ENCODE measurements around the gene IL24. TPM values are rescaled to one million over a fixed set of nuclear protein-coding genes. Genes with fewer than 3 reads are reported as not detected.

Gene IL24
- total RNA-seq, 1 donor from 2014 or later = not detected

DNA sequence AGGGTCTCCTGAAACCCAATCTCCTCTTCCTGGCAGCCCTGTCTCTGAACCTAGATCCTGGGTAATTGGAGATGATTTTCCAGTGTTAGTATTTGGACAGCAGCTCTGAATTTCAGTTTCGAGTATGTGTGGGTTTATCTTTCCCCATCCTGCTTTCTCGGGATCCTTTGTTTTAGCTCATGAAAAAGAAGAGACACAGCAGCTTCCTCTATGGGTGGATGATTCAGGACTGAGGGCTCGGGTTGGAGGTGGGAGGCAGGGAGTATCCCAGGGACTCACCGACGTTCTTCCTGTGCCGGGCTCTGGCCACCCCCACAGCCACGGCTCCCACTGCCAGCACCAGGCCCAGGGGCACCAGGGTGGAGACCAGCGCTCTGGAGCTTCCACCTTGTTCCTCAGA, 34.9 kb downstream of the IL24 start:
- Mint-ChIP-seq H3K27me3 (peaks cover 7% of the 10 kb centered on the region), H3K36me3 (ENCODE audit: insufficient read depth) (no peaks in the 10 kb centered on the region), H3K4me1 (ENCODE audit: low read depth) (peaks cover 5% of the 10 kb centered on the region), H3K4me3 (ENCODE audit: low read depth) (no peak overlapping the region), H3K9me3 (ENCODE audit: low read depth) (no peaks in the 10 kb centered on the region), H3K27ac (no peak overlapping the region)
- DNase-seq (ENCODE audit: low spot score, unreplicated experiment) = no peak
- TF ChIP-seq, protein P1, sequence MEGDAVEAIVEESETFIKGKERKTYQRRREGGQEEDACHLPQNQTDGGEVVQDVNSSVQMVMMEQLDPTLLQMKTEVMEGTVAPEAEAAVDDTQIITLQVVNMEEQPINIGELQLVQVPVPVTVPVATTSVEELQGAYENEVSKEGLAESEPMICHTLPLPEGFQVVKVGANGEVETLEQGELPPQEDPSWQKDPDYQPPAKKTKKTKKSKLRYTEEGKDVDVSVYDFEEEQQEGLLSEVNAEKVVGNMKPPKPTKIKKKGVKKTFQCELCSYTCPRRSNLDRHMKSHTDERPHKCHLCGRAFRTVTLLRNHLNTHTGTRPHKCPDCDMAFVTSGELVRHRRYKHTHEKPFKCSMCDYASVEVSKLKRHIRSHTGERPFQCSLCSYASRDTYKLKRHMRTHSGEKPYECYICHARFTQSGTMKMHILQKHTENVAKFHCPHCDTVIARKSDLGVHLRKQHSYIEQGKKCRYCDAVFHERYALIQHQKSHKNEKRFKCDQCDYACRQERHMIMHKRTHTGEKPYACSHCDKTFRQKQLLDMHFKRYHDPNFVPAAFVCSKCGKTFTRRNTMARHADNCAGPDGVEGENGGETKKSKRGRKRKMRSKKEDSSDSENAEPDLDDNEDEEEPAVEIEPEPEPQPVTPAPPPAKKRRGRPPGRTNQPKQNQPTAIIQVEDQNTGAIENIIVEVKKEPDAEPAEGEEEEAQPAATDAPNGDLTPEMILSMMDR (IDR thresholded peaks at IDR 0.05; ENCODE audit: unreplicated experiment) = no peak

DNA sequence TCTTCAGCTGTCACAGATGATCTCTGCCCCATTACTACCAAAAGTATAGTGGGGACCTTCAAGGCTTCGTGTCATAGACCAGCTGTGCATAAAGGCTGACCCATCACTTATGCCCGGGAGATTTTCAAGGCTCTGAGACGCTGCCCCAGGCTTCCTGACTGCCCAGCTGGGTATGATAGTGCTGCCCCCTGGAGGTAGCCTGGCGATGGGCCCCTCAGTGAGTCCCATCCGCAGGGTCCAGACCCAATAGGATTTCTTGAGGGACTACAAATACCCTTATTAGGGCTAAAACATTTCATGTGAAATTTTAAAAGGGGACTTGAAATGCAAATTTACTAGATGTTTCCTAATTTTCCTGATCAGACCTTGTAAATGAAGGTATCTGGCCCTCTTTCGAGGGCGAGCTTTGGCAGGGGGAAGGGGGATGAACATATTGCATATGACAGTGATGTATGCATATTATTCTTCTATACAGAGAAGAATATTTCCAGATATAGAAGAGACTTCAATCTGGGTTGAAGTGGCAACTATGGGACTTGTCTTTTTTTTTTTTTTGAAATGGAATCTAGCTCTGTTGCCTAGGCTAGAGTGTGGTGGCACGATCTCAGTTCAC, 36.2 kb downstream of the IL24 start:
- TF ChIP-seq, protein P1 (IDR thresholded peaks at IDR 0.05; ENCODE audit: unreplicated experiment) = peak; percentile 61
- H3K27ac Mint-ChIP-seq = no peak overlapping the region
- H3K4me1 Mint-ChIP-seq (ENCODE audit: low read depth) = peaks cover 7% of the 10 kb centered on the region
- H3K27me3 Mint-ChIP-seq = peaks cover 7% of the 10 kb centered on the region
- no peaks in the 10 kb centered on the region for H3K9me3 Mint-ChIP-seq (ENCODE audit: low read depth)
- H3K4me3 Mint-ChIP-seq (ENCODE audit: low read depth) = no peak overlapping the region
- DNase-seq (ENCODE audit: low spot score, unreplicated experiment) = no peak
- no peaks in the 10 kb centered on the region for H3K36me3 Mint-ChIP-seq (ENCODE audit: insufficient read depth)

DNA sequence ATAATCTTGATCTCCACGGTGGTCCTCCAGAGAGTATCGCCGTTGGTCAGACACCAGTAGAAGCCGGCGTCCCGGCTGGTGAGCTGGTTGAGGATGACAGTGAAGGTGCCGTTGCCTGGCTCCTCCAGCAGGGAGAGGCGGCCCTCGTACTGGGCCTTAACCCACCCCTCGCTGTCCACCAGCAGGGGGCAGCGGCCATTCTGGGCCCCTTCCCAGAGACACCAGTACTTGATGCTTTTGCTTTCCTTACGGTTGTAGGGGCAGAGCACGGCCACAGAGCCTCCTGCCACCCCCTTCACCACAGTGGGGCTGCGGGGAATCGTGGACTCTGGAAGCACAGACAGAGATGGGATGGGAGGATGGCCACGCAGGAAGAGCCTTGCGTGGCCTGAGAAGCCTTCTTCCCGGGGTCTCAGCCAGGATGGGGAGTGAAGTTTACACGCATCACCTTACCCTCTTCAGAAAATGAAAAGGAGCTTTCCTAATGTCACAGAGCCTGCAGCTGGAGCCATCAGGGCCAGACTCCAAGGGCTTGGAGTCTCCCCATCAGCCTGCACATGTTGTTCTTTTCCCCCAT, 38.3 kb downstream of the IL24 start:
- H3K27me3 Mint-ChIP-seq = peaks cover 7% of the 10 kb centered on the region
- H3K36me3 Mint-ChIP-seq (ENCODE audit: insufficient read depth) = no peaks in the 10 kb centered on the region
- no peak overlapping the region for H3K4me3 Mint-ChIP-seq (ENCODE audit: low read depth)
- peak; percentile 61 for DNase-seq (ENCODE audit: low spot score, unreplicated experiment)
- H3K9me3 Mint-ChIP-seq (ENCODE audit: low read depth) = no peaks in the 10 kb centered on the region
- TF ChIP-seq, protein P1 (IDR thresholded peaks at IDR 0.05; ENCODE audit: unreplicated experiment) = peak; percentile 89
- H3K27ac Mint-ChIP-seq = no peak overlapping the region
- H3K4me1 Mint-ChIP-seq (ENCODE audit: low read depth) = peaks cover 7% of the 10 kb centered on the region

DNA sequence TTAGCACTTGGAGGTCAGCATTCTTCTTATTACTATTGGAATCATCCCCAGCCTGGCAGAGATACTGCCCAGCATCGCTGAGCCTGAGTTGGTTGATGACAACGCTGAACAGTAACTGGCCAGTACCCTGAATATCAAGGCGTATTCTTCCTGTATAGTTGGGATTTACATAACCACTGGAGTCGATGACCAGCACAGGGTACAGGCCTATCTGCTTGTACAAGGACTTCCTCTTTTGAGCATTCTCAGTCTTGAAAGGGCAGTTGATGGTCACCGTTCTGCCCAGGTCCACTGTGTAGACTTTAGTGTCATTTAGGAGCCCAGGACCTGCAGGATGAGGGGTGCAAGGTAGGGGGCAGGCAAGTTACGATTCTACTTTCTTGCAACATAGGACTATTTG, 40.2 kb downstream of the IL24 start:
- Mint-ChIP-seq H3K4me3 (ENCODE audit: low read depth) (no peak overlapping the region), H3K9me3 (ENCODE audit: low read depth) (no peaks in the 10 kb centered on the region), H3K27me3 (peaks cover 7% of the 10 kb centered on the region), H3K4me1 (ENCODE audit: low read depth) (peaks cover 20% of the 10 kb centered on the region), H3K27ac (no peak overlapping the region), H3K36me3 (ENCODE audit: insufficient read depth) (no peaks in the 10 kb centered on the region)
- TF ChIP-seq, protein P1 (IDR thresholded peaks at IDR 0.05; ENCODE audit: unreplicated experiment) = no peak
- DNase-seq (ENCODE audit: low spot score, unreplicated experiment) = no peak

DNA sequence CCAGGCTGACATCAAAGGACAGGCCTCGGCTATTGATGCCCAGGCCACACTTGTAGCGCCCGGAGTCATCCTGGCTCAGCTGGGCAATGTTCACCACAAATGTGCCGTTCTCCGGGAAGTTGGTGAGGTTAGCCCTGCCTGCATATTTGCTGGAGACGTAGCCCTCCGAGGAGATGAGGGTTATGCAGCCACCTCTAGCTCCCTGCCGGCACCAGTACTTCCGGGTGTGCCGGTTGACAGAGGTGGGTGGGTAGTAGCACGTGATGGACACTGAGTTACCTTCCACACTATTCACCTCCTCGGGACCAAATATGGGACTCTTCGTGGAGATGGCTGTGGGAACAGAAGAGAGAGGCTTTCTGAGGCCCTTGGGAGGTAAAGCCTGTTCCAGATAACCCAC, 41.9 kb downstream of the IL24 start:
- Mint-ChIP-seq H3K27me3 (peaks cover 12% of the 10 kb centered on the region), H3K9me3 (ENCODE audit: low read depth) (no peaks in the 10 kb centered on the region), H3K4me1 (ENCODE audit: low read depth) (peaks cover 21% of the 10 kb centered on the region), H3K27ac (no peak overlapping the region), H3K4me3 (ENCODE audit: low read depth) (no peak overlapping the region), H3K36me3 (ENCODE audit: insufficient read depth) (no peaks in the 10 kb centered on the region)
- TF ChIP-seq, protein P1 (IDR thresholded peaks at IDR 0.05; ENCODE audit: unreplicated experiment) = no peak
- DNase-seq (ENCODE audit: low spot score, unreplicated experiment) = no peak
